HAP-1 (cell line): ENCODE results near the gene STUB1.

Experiments used
- DNase-seq, 2 experiments: peaks; one replicate each; pipeline ENCODE4 v3.0.0-alpha.2; 2016 to 2020; ENCODE audit warnings: low spot score in 2 of 2
- H3K27me3 ChIP-seq: fragments of 250-450 bp; sonication (Bioruptor Pico); 2 replicates; pipeline ENCODE4 v1.5.1; 2020; ENCODE audit warnings: low read depth, mild to moderate bottlenecking, moderate library complexity
- H3K36me3 ChIP-seq: fragments of 250-450 bp; sonication (Bioruptor Pico); replicated peaks from 2 replicates; pipeline ENCODE4 v1.5.1; 2020; ENCODE audit warnings: mild to moderate bottlenecking
- H3K4me1 ChIP-seq: fragments of 250-450 bp; sonication (Bioruptor Pico); 2 replicates; pipeline ENCODE4 v1.5.1; 2020; ENCODE audit warnings: mild to moderate bottlenecking
- H3K4me3 ChIP-seq: fragments of 250-450 bp; sonication (Bioruptor Pico); 2 replicates; pipeline ENCODE4 v1.5.1; 2020; ENCODE audit warnings: mild to moderate bottlenecking, moderate library complexity
- H3K9me3 ChIP-seq: fragments of 250-450 bp; sonication (Bioruptor Pico); 2 replicates; pipeline ENCODE4 v1.5.1; 2020; ENCODE audit warnings: mild to moderate bottlenecking, moderate library complexity
- in situ Hi-C: fragments of 300-500 bp; cut with MboI; formaldehyde crosslinking; loops from 3 replicates; pipeline ENCODE4 v1.14.3; 2020; ENCODE audit warnings: low sequenced_read_pairs, inconsistent platforms, mixed read lengths

STUB1 gene

GRCh38 chr16:662597-662996 is 17.6 kb upstream of the STUB1 start:
- no peak overlapping the region for H3K4me3 ChIP-seq
- in situ Hi-C loops = no loop called here
- peaks cover 26% of the 10 kb centered on the region for H3K36me3 ChIP-seq
- no peaks in the 10 kb centered on the region for H3K27me3 ChIP-seq
- peaks cover 2% of the 10 kb centered on the region; the same call in 1 of the 2 replicates for H3K4me1 ChIP-seq
- no peaks in the 10 kb centered on the region for H3K9me3 ChIP-seq
- DNase-seq = no peak

GRCh38 chr16:666572-666971 is 13.6 kb upstream of the STUB1 start:
- Histone ChIP-seq H3K36me3 (peaks cover 39% of the 10 kb centered on the region), H3K4me1 (peaks cover 7% of the 10 kb centered on the region), H3K27me3 (no peaks in the 10 kb centered on the region), H3K4me3 (no peak overlapping the region), H3K9me3 (no peaks in the 10 kb centered on the region)
- in situ Hi-C loops = no loop called here
- DNase-seq = no peak

- DNase-seq = no peak
- Histone ChIP-seq H3K4me1 (peaks cover 7% of the 10 kb centered on the region), H3K9me3 (no peaks in the 10 kb centered on the region), H3K36me3 (peaks cover 39% of the 10 kb centered on the region), H3K27me3 (no peaks in the 10 kb centered on the region), H3K4me3 (peak overlapping the region; percentile 87)
- in situ Hi-C loops = no loop called here
Measured at GRCh38 chr16:667113-667779, 13.0 kb upstream of the STUB1 start.

- H3K27me3 ChIP-seq = no peaks in the 10 kb centered on the region
- DNase-seq = peak; percentile 83 to 96
- in situ Hi-C loops = no loop called here
Measured at GRCh38 chr16:667780-668518, 12.3 kb upstream of the STUB1 start, which contains the start of gene RHOT2. TSS of gene RHOT2 (plus strand) at chr16:668132. CDS start at chr16:668200, 68 bp downstream.

GRCh38 chr16:668519-669171 is 11.6 kb upstream of the STUB1 start:
- no peaks in the 10 kb centered on the region for H3K27me3 ChIP-seq
- H3K4me1 ChIP-seq = peaks cover 7% of the 10 kb centered on the region
- H3K36me3 ChIP-seq = peaks cover 47% of the 10 kb centered on the region
- H3K4me3 ChIP-seq = peak overlapping the region; percentile 87
- H3K9me3 ChIP-seq = no peaks in the 10 kb centered on the region
- in situ Hi-C loops = no loop called here
- peak in 1 of 2 experiments; percentile 51 for DNase-seq

More at GRCh38 chr16:667780-668518, 12.3 kb upstream of the STUB1 start, which contains the start of gene RHOT2:
- Histone ChIP-seq H3K4me3 (peak within 1 kb of the TSS; percentile 87), H3K36me3 (peaks cover 44% of the 10 kb centered on the region), H3K9me3 (no peaks in the 10 kb centered on the region), H3K4me1 (peaks cover 7% of the 10 kb centered on the region)

- H3K4me1 ChIP-seq = peaks cover 7% of the 10 kb centered on the region
- H3K4me3 ChIP-seq = peak overlapping the region; percentile 87; the same call in 1 of the 2 replicates
- H3K36me3 ChIP-seq = peaks cover 53% of the 10 kb centered on the region
- no peak for DNase-seq
- H3K27me3 ChIP-seq = no peaks in the 10 kb centered on the region
- in situ Hi-C loops = no loop called here
- no peaks in the 10 kb centered on the region for H3K9me3 ChIP-seq
Measured at GRCh38 chr16:669666-670065, 10.5 kb upstream of the STUB1 start.

GRCh38 chr16:670485-671352 is 9.5 kb upstream of the STUB1 start:
- no peaks in the 10 kb centered on the region for H3K9me3 ChIP-seq
- in situ Hi-C loops = no loop called here
- H3K4me3 ChIP-seq = no peak overlapping the region
- H3K36me3 ChIP-seq = peaks cover 54% of the 10 kb centered on the region
- no peaks in the 10 kb centered on the region for H3K27me3 ChIP-seq
- peaks cover 7% of the 10 kb centered on the region for H3K4me1 ChIP-seq
- DNase-seq = no peak

GRCh38 chr16:671353-672131 is 8.7 kb upstream of the STUB1 start:
- H3K27me3 ChIP-seq = no peaks in the 10 kb centered on the region
- DNase-seq = no peak
- H3K4me1 ChIP-seq = peaks cover 7% of the 10 kb centered on the region
- no peak overlapping the region for H3K4me3 ChIP-seq
- H3K9me3 ChIP-seq = no peaks in the 10 kb centered on the region
- peaks cover 54% of the 10 kb centered on the region for H3K36me3 ChIP-seq
- in situ Hi-C loops = no loop called here

- no peak for DNase-seq
- no peaks in the 10 kb centered on the region for H3K9me3 ChIP-seq
- no peak overlapping the region for H3K4me3 ChIP-seq
- H3K4me1 ChIP-seq = peaks cover 7% of the 10 kb centered on the region
- peaks cover 54% of the 10 kb centered on the region for H3K36me3 ChIP-seq
- no peaks in the 10 kb centered on the region for H3K27me3 ChIP-seq
- in situ Hi-C loops = no loop called here
Measured at GRCh38 chr16:672371-672770, 7.8 kb upstream of the STUB1 start.

- Histone ChIP-seq H3K4me3 (no peak overlapping the region), H3K4me1 (peaks cover 4% of the 10 kb centered on the region), H3K36me3 (peaks cover 54% of the 10 kb centered on the region), H3K9me3 (no peaks in the 10 kb centered on the region), H3K27me3 (no peaks in the 10 kb centered on the region)
- in situ Hi-C loops = no loop called here
- no peak for DNase-seq
Measured at GRCh38 chr16:672851-673250, 7.4 kb upstream of the STUB1 start.

GRCh38 chr16:673399-673991 is 6.7 kb upstream of the STUB1 start:
- Histone ChIP-seq H3K4me3 (no peak overlapping the region), H3K9me3 (no peaks in the 10 kb centered on the region), H3K27me3 (no peaks in the 10 kb centered on the region), H3K36me3 (peaks cover 54% of the 10 kb centered on the region), H3K4me1 (peaks cover 4% of the 10 kb centered on the region)
- no peak for DNase-seq
- in situ Hi-C loops = no loop called here

GRCh38 chr16:674214-674881 is 5.9 kb upstream of the STUB1 start:
- in situ Hi-C loops = no loop called here
- DNase-seq = no peak
- Histone ChIP-seq H3K36me3 (peaks cover 47% of the 10 kb centered on the region), H3K4me3 (no peak overlapping the region), H3K4me1 (peaks cover 4% of the 10 kb centered on the region; the same call in 1 of the 2 replicates), H3K9me3 (no peaks in the 10 kb centered on the region), H3K27me3 (no peaks in the 10 kb centered on the region)
